A549 (cell line): ENCODE measurements around the gene CTNND2. TPM values are rescaled to one million over a fixed set of nuclear protein-coding genes. Genes with fewer than 3 reads are reported as not detected.

ENCODE experiments used
- ATAC-seq, 2 experiments: fragments of 200-7000 bp in 1 of 2; fragments of >200 bp in 1 of 2; cut with Nextera tagmentation in 1 of 2; cut with Tn5 transposase in 1 of 2; 3 replicates each; pipeline versions ENCODE4 v1.8.0 to v1.9.1; 2018 to 2020; ENCODE audit warnings: mild to moderate bottlenecking in 1 of 2, moderate library complexity in 1 of 2
- CTCF ChIA-PET: fragments of 300-600 bp; sonication (Branson Sonifier 250); formaldehyde crosslinking; extraction: SDS; loops from one replicate; lab custom pipeline; 2021; ENCODE audit warnings: antibody characterized with exemption, inconsistent platforms; lab: Yijun Ruan, JAX
- POLR2A ChIA-PET: fragments of 350-600 bp; formaldehyde crosslinking; extraction: SDS; loops from one replicate; lab custom pipeline; 2021; ENCODE audit warnings: antibody characterized with exemption, inconsistent platforms; lab: Yijun Ruan, JAX
- DNase-seq, 2 experiments: peaks; one replicate each; pipeline versions ENCODE4 v3.0.0 to v3.0.0-alpha.2; 2011 to 2016; ENCODE audit warnings: low read depth in 1 of 2, low spot score in 1 of 2
- FAIRE-seq: peaks from 2 replicates; lab custom pipeline; 2011; peaks lifted over from hg19 to GRCh38; lab: Jason Lieb, UNC
- H3K27ac ChIP-seq, 2 experiments: fragments of >200 bp; sonication (Bioruptor Twin); formaldehyde crosslinking; 3 replicates each; pipeline ENCODE4 v1.5.1; 2016 to 2017
- H3K4me1 ChIP-seq: fragments of >200 bp; sonication (Bioruptor Twin); formaldehyde crosslinking; 3 replicates; pipeline ENCODE4 v1.6.1; 2016
- H3K4me2 ChIP-seq: fragments of >200 bp; sonication (Bioruptor Twin); formaldehyde crosslinking; 3 replicates; pipeline ENCODE4 v1.6.1; 2016
- H3K4me3 ChIP-seq: fragments of >200 bp; sonication (Bioruptor Twin); formaldehyde crosslinking; 3 replicates; pipeline ENCODE4 v1.5.1; 2016
- H3K9me3 ChIP-seq: fragments of >200 bp; sonication (Bioruptor Twin); formaldehyde crosslinking; 3 replicates; pipeline ENCODE4 v1.6.1; 2016
- BCL3 ChIP-seq: fragments of >200 bp; sonication (Bioruptor Twin); formaldehyde crosslinking; IDR thresholded peaks from 3 replicates; pipeline ENCODE4 v1.6.1; 2016
- CBX8 ChIP-seq: fragments of 200-600 bp; sonication (generic); IDR thresholded peaks from 2 replicates; pipeline ENCODE4 v1.6.1; 2016
- CHD2 ChIP-seq: fragments of 150-350 bp; IDR thresholded peaks from 2 replicates; pipeline ENCODE4 v1.6.1; 2014; ENCODE audit warnings: low read length; ENCODE audit not compliant: partially characterized antibody
- CTCF ChIP-seq: fragments of >200 bp; sonication (Bioruptor Twin); formaldehyde crosslinking; IDR thresholded peaks from 3 replicates; pipeline ENCODE4 v1.5.1; 2016
- E2F6 ChIP-seq: IDR thresholded peaks from 2 replicates; pipeline ENCODE4 v1.6.1; 2012; ENCODE audit warnings: low read depth, borderline replicate concordance
- EHF ChIP-seq: fragments of 250-450 bp; sonication (Bioruptor Pico); IDR thresholded peaks from 2 replicates; pipeline ENCODE4 v1.5.0; 2020; ENCODE audit warnings: mild to moderate bottlenecking
- EP300 ChIP-seq, 2 experiments: fragments of >200 bp; sonication (Bioruptor Twin); formaldehyde crosslinking; IDR thresholded peaks; 2 replicates in 1 of 2; 3 replicates in 1 of 2; pipeline ENCODE4 v1.6.1; 2016 to 2017
- FOSL2 ChIP-seq, 2 experiments: fragments of 450-650 bp in 1 of 2; fragments of >200 bp in 1 of 2; sonication (Bioruptor Twin) in 1 of 2; formaldehyde crosslinking; IDR thresholded peaks; 2 replicates each; pipeline versions ENCODE4 v1.5.0 to v1.6.1; 2016 to 2020; ENCODE audit warnings: mild to moderate bottlenecking in 1 of 2, moderate library complexity in 1 of 2
- GATA3 ChIP-seq: IDR thresholded peaks from 2 replicates; pipeline ENCODE4 v1.6.1; 2012; ENCODE audit warnings: borderline replicate concordance
- HEYL ChIP-seq: fragments of 250-450 bp; sonication (Bioruptor Pico); IDR thresholded peaks from 2 replicates; pipeline ENCODE4 v1.8.0; 2021; ENCODE audit warnings: mild to moderate bottlenecking, moderate library complexity
- HOXB13 ChIP-seq: fragments of 250-450 bp; sonication (Bioruptor Pico); IDR thresholded peaks from 2 replicates; pipeline ENCODE4 v1.5.0; 2020; ENCODE audit warnings: low read depth, mild to moderate bottlenecking, moderate library complexity
- JUN ChIP-seq, 2 experiments: fragments of >200 bp; sonication (Bioruptor Twin); formaldehyde crosslinking; IDR thresholded peaks; 2 replicates in 1 of 2; 3 replicates in 1 of 2; pipeline ENCODE4 v1.6.1; 2016 to 2017
- JUNB ChIP-seq: fragments of >200 bp; sonication (Bioruptor Twin); formaldehyde crosslinking; IDR thresholded peaks from 2 replicates; pipeline ENCODE4 v1.6.1; 2016
- KDM5A ChIP-seq: fragments of 200-600 bp; sonication (generic); IDR thresholded peaks from 2 replicates; pipeline ENCODE4 v1.6.1; 2016; ENCODE audit warnings: antibody characterized with exemption, mild to moderate bottlenecking
- NR3C1 ChIP-seq: fragments of >200 bp; sonication (Bioruptor Twin); formaldehyde crosslinking; IDR thresholded peaks from 3 replicates; pipeline ENCODE4 v1.6.1; 2017
- PHF8 ChIP-seq: fragments of 200-600 bp; sonication (generic); IDR thresholded peaks from 2 replicates; pipeline ENCODE4 v1.6.1; 2016; ENCODE audit warnings: low read depth, mild to moderate bottlenecking, antibody characterized with exemption, moderate library complexity, borderline replicate concordance
- RCOR1 ChIP-seq: fragments of 150-350 bp; IDR thresholded peaks from 2 replicates; pipeline ENCODE4 v1.6.1; 2014; ENCODE audit warnings: antibody characterized with exemption, low read length, low read depth
- SREBF2 ChIP-seq: fragments of 450-650 bp; IDR thresholded peaks from 2 replicates; pipeline ENCODE4 v1.6.1; 2014; ENCODE audit warnings: mild to moderate bottlenecking, moderate library complexity
- ZC3H11A ChIP-seq: fragments of 450-650 bp; IDR thresholded peaks from 2 replicates; pipeline ENCODE4 v1.6.1; 2014; ENCODE audit warnings: antibody characterized with exemption, mild to moderate bottlenecking
- ZSCAN20 ChIP-seq: fragments of 250-450 bp; sonication (Bioruptor Pico); IDR thresholded peaks from 2 replicates; pipeline ENCODE4 v1.8.0; 2022; ENCODE audit warnings: mild to moderate bottlenecking, moderate library complexity
- WGBS: methylation state at CpG from one replicate; pipeline ENCODE4 v1.1.6; 2017; ENCODE audit errors: missing lambda C conversion rate; 5-methylcytosine and 5-hydroxymethylcytosine counted together
- polyA plus RNA-seq, 4 experiments: library from polyadenylated mRNA; depleted of rRNA in 3 of 4; stranded (reverse); fragments of >200 nt; fragmentation: RNase III in 1 of 4; extraction: RNeasy Plus Mini Kit Qiagen cat#74134 plus additional on column Dnase treatment in 1 of 4; gene quantifications; 2 replicates in 3 of 4; 3 replicates in 1 of 4; pipeline ENCODE4 v1.2.3, GENCODE V29; 2011 to 2017

CTNND2 gene
- polyA plus RNA-seq, 2 of the 4 experiments (the other 2 are of a cell fraction), result not detected

- H3K4me1 ChIP-seq, result no peaks in the 10 kb centered on the region
- no peak overlapping the region for H3K4me3 ChIP-seq
- TF ChIP-seq EHF, result no peak
- TF ChIP-seq RCOR1, result no peak
- TF ChIP-seq ZC3H11A, result no peak
- no peak for TF ChIP-seq JUN (IDR thresholded peaks at IDR 0.05)
- ATAC-seq, result no peak
- WGBS, result 10% methylated on average over 4 of the region's 4 CpGs
- ChIA-PET CTCF (no interaction called here), POLR2A (no interaction called here)
- no peak overlapping the region for H3K27ac ChIP-seq
- no peak for FAIRE-seq
- no peak overlapping the region for H3K4me2 ChIP-seq
- DNase-seq, result no peak
- H3K9me3 ChIP-seq, result no peaks in the 10 kb centered on the region
Observed at GRCh38 chr5:11248966-11249365, 655.3 kb downstream of the CTNND2 start.

GRCh38 chr5:11247224-11247623 is 657.0 kb downstream of the CTNND2 start:
- CTCF ChIA-PET, result no interaction called here
- Histone ChIP-seq H3K4me2 (no peak overlapping the region), H3K4me1 (no peaks in the 10 kb centered on the region), H3K27ac (no peak overlapping the region), H3K4me3 (no peak overlapping the region), H3K9me3 (no peaks in the 10 kb centered on the region)
- DNase-seq (no peak), FAIRE-seq (no peak), ATAC-seq (no peak)
- WGBS, result 6% methylated on average over 3 of the region's 3 CpGs
- POLR2A ChIA-PET, result no interaction called here
- TF ChIP-seq JUNB (no peak), GATA3 (no peak), SREBF2 (no peak), ZC3H11A (no peak), NR3C1 (no peak), CHD2 (no peak), PHF8 (no peak)

- no peak for TF ChIP-seq KDM5A
- no peak for TF ChIP-seq CBX8
- no peak for TF ChIP-seq ZSCAN20
- no peak for TF ChIP-seq EP300 (IDR thresholded peaks at IDR 0.05)
- TF ChIP-seq BCL3, result no peak
- TF ChIP-seq HEYL (CRISPR knock-in tag), result no peak
- POLR2A ChIA-PET, result no interaction called here
Observed at GRCh38 chr5:11240293-11241190, 663.7 kb downstream of the CTNND2 start.

GRCh38 chr5:11239261-11240015 is 664.8 kb downstream of the CTNND2 start:
- 27% methylated on average over 13 of the region's 13 CpGs for WGBS
- FAIRE-seq (no peak), ATAC-seq (peak; percentile 27 to 43; a peak in 3 of 6 replicates)

More at GRCh38 chr5:11240293-11241190, 663.7 kb downstream of the CTNND2 start:
- no peak overlapping the region for H3K4me3 ChIP-seq
- no peak overlapping the region for H3K27ac ChIP-seq
- H3K4me1 ChIP-seq, result no peaks in the 10 kb centered on the region
- CTCF ChIA-PET, result no interaction called here
- DNase-seq (no peak), FAIRE-seq (no peak), ATAC-seq (no peak)
- no peak overlapping the region for H3K4me2 ChIP-seq
- H3K9me3 ChIP-seq, result no peaks in the 10 kb centered on the region
- WGBS, result 0% methylated on average over 2 of the region's 2 CpGs

More at GRCh38 chr5:11239261-11240015, 664.8 kb downstream of the CTNND2 start:
- Histone ChIP-seq H3K4me3 (no peak overlapping the region), H3K4me1 (no peaks in the 10 kb centered on the region), H3K4me2 (no peak overlapping the region), H3K9me3 (no peaks in the 10 kb centered on the region), H3K27ac (no peak overlapping the region)
- ChIA-PET POLR2A (no interaction called here), CTCF (no interaction called here)
- DNase-seq, result no peak
- TF ChIP-seq EHF, result no peak
- TF ChIP-seq GATA3, result no peak
- TF ChIP-seq FOSL2 (IDR thresholded peaks at IDR 0.05), result no peak
- TF ChIP-seq FOSL2 (CRISPR knock-in tag; IDR thresholded peaks at IDR 0.05), result no peak
- TF ChIP-seq JUN (IDR thresholded peaks at IDR 0.05), result no peak
- no peak for TF ChIP-seq KDM5A
- TF ChIP-seq HOXB13 (CRISPR knock-in tag), result no peak
- TF ChIP-seq CTCF, result no peak
- no peak for TF ChIP-seq E2F6
